Measurements from ENCODE around the gene MMP1. TPM values are rescaled to one million over a fixed set of nuclear protein-coding genes. Genes with fewer than 3 reads are reported as not detected.

The MMP1 gene
- total RNA-seq = 14.6 and 15.0 TPM in 2 replicates

DNA sequence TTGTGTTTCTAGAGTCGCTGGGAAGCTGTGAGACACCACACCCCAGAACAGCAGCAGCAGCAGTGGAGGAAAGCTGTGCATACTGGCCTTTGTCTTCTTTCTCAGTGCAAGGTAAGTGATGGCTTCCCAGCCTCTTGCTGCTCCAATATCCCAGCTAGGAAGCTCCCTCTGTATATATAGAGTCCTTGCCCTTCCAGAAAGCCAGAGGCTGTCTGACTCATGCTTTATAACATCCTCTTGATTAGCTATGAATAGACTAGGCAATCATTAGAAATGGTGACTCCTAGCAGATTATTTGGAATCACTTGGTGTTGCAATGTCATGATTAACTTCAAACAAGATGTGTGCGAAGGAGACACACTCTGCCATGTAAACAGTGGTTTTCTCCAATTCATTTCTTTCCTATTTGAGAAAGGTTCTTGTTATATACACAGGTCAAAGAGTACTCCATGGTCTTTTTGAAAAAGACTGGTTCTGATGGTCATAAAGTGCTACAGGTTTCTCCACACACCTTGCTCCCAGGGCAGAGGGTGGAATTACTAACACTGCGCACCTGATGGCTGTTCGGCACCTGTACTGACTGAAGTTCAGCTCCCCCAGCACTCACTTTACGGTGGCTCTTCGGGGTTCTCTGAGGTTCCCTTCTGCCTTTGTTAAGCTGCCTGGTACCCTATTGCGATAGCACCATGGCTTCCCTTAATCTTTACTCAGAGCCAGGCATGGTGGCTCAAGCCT, at the start of gene MMP1:
MMP1 (minus strand) TSS at position 149 of the 735 bp plus-strand sequence; CDS start at position 81, 68 bp downstream.

DNA sequence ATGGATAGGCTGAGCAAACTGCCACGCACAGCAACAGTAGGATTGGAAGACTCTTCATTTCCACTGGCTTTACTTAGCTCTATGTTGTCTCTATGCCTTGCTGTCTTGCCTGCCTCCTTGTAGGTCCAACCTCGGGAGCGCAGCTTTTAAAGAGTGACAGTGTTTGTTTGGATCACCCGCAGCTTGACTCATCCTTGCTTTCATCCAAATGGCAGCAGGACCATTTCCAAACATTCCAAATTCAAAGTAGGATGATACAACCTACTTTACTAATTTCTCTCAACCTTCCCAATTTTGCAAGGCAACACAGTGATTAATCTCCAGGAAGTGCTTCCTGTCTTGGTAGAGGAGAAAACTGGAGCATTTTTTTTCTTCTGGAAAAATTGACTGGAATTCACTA, 45.5 kb upstream of the MMP1 start, which contains the start of gene MMP3:
MMP3 (minus strand) TSS at position 121 of the 400 bp plus-strand sequence; CDS start at position 58, 63 bp downstream.

DNA sequence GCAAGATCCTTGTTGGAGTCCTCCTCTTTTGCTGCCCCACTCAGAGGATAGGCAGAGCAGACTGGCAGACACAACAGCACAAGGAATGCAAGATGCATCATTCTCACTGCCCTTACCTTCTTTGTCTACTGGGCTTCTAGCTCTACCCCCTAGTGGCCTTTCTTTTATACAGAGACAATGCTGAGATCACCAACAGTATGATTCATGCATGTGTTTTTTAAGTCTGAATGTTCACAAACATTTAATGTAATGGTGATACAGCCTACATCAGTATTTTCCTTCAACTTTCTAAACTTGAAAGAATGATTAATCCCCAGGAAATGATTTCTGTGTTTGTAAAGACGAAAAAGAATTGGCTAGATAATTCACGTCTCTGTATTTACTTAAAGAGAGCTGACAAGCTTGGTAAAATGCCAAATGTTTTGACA, 17.5 kb downstream of the MMP1 start, which contains the start of gene MMP10:
MMP10 (minus strand) TSS at position 138 of the 428 bp plus-strand sequence; CDS start at position 101, 37 bp downstream.

Other genes with a start within 250 kb of the MMP1 start
- gene MMP20, start 172.8 kb downstream of the MMP1 start, total RNA-seq = not detected in 2 replicates
- gene MMP27, start 92.4 kb downstream of the MMP1 start, total RNA-seq = not detected in 2 replicates
- gene MMP8, start 73.2 kb downstream of the MMP1 start, total RNA-seq = not detected in 2 replicates
- gene MMP10, start 17.5 kb downstream of the MMP1 start, total RNA-seq = not detected in 2 replicates
- 0.15 TPM in 1 of 2 replicates, not detected in the other for gene MMP3, start 45.4 kb upstream of the MMP1 start, total RNA-seq
- gene MMP12, start 76.8 kb upstream of the MMP1 start, total RNA-seq = not detected in 2 replicates
- gene MMP13, start 157.6 kb upstream of the MMP1 start, total RNA-seq = not detected in 2 replicates